NCI-H2171 (cell line): Measurements from ENCODE around the gene NPAS3.
A peak's percentile ranks its signal among the peaks of the same experiment; 100 is the strongest.

Source experiments
- DNase-seq: peaks from one replicate; lab custom pipeline; 2025; lab: John Stamatoyannopoulos, UW

The NPAS3 gene

GRCh38 chr14:33184587-33184986, 245.9 kb downstream of the NPAS3 start:
- no peak for DNase-seq

GRCh38 chr14:33186656-33187055, 248.0 kb downstream of the NPAS3 start:
- DNase-seq: peak; percentile 16

- no peak for DNase-seq
Measured at GRCh38 chr14:33188880-33189279, 250.2 kb downstream of the NPAS3 start.

GRCh38 chr14:33191855-33192254, 253.2 kb downstream of the NPAS3 start:
- DNase-seq: no peak

GRCh38 chr14:33194551-33194950, 255.9 kb downstream of the NPAS3 start:
- no peak for DNase-seq

GRCh38 chr14:33198684-33199083, 260.0 kb downstream of the NPAS3 start:
- no peak for DNase-seq

GRCh38 chr14:33201116-33201515, 262.4 kb downstream of the NPAS3 start:
- no peak for DNase-seq

- DNase-seq: no peak
Measured at GRCh38 chr14:33206981-33207380, 268.3 kb downstream of the NPAS3 start.

- DNase-seq: no peak
Measured at GRCh38 chr14:33207467-33208017, 268.9 kb downstream of the NPAS3 start.

- no peak for DNase-seq
Measured at GRCh38 chr14:33210311-33210710, 271.6 kb downstream of the NPAS3 start.

- DNase-seq: no peak
Measured at GRCh38 chr14:33218026-33218425, 279.3 kb downstream of the NPAS3 start.

GRCh38 chr14:33219957-33220356, 281.3 kb downstream of the NPAS3 start:
- no peak for DNase-seq

- peak; percentile 60 for DNase-seq
Measured at GRCh38 chr14:33229269-33229929, 290.7 kb downstream of the NPAS3 start.

GRCh38 chr14:33230021-33230420, 291.3 kb downstream of the NPAS3 start:
- DNase-seq: no peak

GRCh38 chr14:33232031-33232430, 293.4 kb downstream of the NPAS3 start:
- no peak for DNase-seq

- DNase-seq: no peak
Measured at GRCh38 chr14:33237115-33237740, 298.5 kb downstream of the NPAS3 start.

- no peak for DNase-seq
Measured at GRCh38 chr14:33239465-33239864, 300.8 kb downstream of the NPAS3 start.

- DNase-seq: no peak
Measured at GRCh38 chr14:33240466-33240865, 301.8 kb downstream of the NPAS3 start.

GRCh38 chr14:33241331-33241730, 302.7 kb downstream of the NPAS3 start:
- no peak for DNase-seq

GRCh38 chr14:33249233-33249820, 310.6 kb downstream of the NPAS3 start:
- DNase-seq: no peak

GRCh38 chr14:33250963-33251362, 312.3 kb downstream of the NPAS3 start:
- DNase-seq: no peak

GRCh38 chr14:33254342-33254741, 315.7 kb downstream of the NPAS3 start:
- DNase-seq: no peak

- DNase-seq: no peak
Measured at GRCh38 chr14:33254861-33255395, 316.2 kb downstream of the NPAS3 start.
